HepG2 (cell line): Measurements from ENCODE around the gene CDH13. TPM values are rescaled to one million over a fixed set of nuclear protein-coding genes. Genes with fewer than 3 reads are reported as not detected.

Source experiments
- ATAC-seq: fragments of 200-7000 bp; cut with Tn5 transposase; 3 replicates; pipeline ENCODE4 v1.9.1; 2020; ENCODE audit warnings: mild to moderate bottlenecking, moderate library complexity
- BruUV-seq: library from RNA; stranded (reverse); fragments of 400-500 nt; replicated peaks from 2 replicates; lab custom pipeline; 2021; lab: Mats Ljungman, UMichigan
- CTCF ChIA-PET: fragments of 300-600 bp; formaldehyde crosslinking; extraction: SDS; loops from one replicate; lab custom pipeline; 2021; ENCODE audit warnings: low total read pairs, inconsistent platforms, low intra/inter-chr PET ratio; lab: Yijun Ruan, JAX
- POLR2A ChIA-PET: fragments of 350-600 bp; sonication (Branson Sonifier 250); formaldehyde crosslinking; loops from one replicate; lab custom pipeline; 2020; ENCODE audit warnings: antibody characterized with exemption, inconsistent platforms; lab: Yijun Ruan, JAX
- DNase-seq: peaks from one replicate; pipeline ENCODE4 v3.0.0-alpha.2; 2015; ENCODE audit warnings: low spot score
- FAIRE-seq: peaks from 3 replicates; lab custom pipeline; 2011; peaks lifted over from hg19 to GRCh38; lab: Jason Lieb, UNC
- H2AFZ ChIP-seq: one replicate; pipeline ENCODE4 v1.6.1; 2011; ENCODE audit warnings: low read length, inconsistent platforms
- H3K27ac ChIP-seq: fragments of 300-600 bp; 3 replicates; pipeline ENCODE4 v1.8.0; 2011; ENCODE audit warnings: mixed run types, mild to moderate bottlenecking, mixed read lengths, low read length, inconsistent platforms; ENCODE audit not compliant: insufficient read depth; ENCODE audit errors: extremely low read length
- H3K27me3 ChIP-seq, 2 experiments: fragments of 200-600 bp in 1 of 2; 2 replicates in 1 of 2; 3 replicates in 1 of 2; pipeline versions ENCODE4 v1.6.0 to v1.8.0; 2011; ENCODE audit warnings: low read length in 2 of 2, mild to moderate bottlenecking in 2 of 2, moderate library complexity in 2 of 2, inconsistent platforms in 1 of 2; ENCODE audit not compliant: insufficient read depth in 2 of 2, control insufficient read depth in 1 of 2
- H3K36me3 ChIP-seq, 2 experiments: fragments of 200-600 bp in 1 of 2; replicated peaks in 1 of 2; 2 replicates in 1 of 2; 3 replicates in 1 of 2; pipeline versions ENCODE4 v1.5.1 to v1.8.0; 2011; ENCODE audit warnings: low read length in 2 of 2, inconsistent platforms in 1 of 2; ENCODE audit not compliant: insufficient read depth in 2 of 2, control insufficient read depth in 1 of 2
- H3K4me1 ChIP-seq: 2 replicates; pipeline ENCODE4 v1.5.1; 2012; ENCODE audit warnings: low read length, inconsistent platforms; ENCODE audit not compliant: insufficient read depth
- H3K4me2 ChIP-seq: 2 replicates; pipeline ENCODE4 v1.6.0; 2011; ENCODE audit warnings: low read depth, low read length, inconsistent platforms
- H3K4me3 ChIP-seq, 3 experiments: fragments of 200-600 bp in 1 of 3; sonication (generic), shearing (Covaris generic) in 1 of 3; replicated peaks in 1 of 3; 2 replicates each; pipeline ENCODE4 v1.5.1; 2011 to 2016; ENCODE audit warnings: low read length in 3 of 3, inconsistent platforms in 2 of 3, low read depth in 2 of 3, mild to moderate bottlenecking in 2 of 3, control low read depth in 1 of 3, mixed read lengths in 1 of 3; ENCODE audit not compliant: insufficient read depth in 1 of 3
- H3K79me2 ChIP-seq: one replicate; pipeline ENCODE4 v1.6.1; 2011; ENCODE audit warnings: low read length, inconsistent platforms; ENCODE audit not compliant: insufficient read depth
- H3K9ac ChIP-seq: 2 replicates; pipeline ENCODE4 v1.6.0; 2011; ENCODE audit warnings: mild to moderate bottlenecking, low read depth, low read length, inconsistent platforms; ENCODE audit not compliant: insufficient read depth
- H3K9me3 ChIP-seq: 2 replicates; pipeline ENCODE4 v1.5.1; 2012; ENCODE audit warnings: mild to moderate bottlenecking, low read length
- H4K20me1 ChIP-seq: 2 replicates; pipeline ENCODE4 v1.6.0; 2011; ENCODE audit warnings: inconsistent platforms, mild to moderate bottlenecking, low read length, moderate library complexity; ENCODE audit not compliant: insufficient read depth
- IRF1 ChIP-seq: sonication (generic); formaldehyde crosslinking; IDR thresholded peaks from 2 replicates; pipeline ENCODE4 v1.4.0; 2020; ENCODE audit warnings: low read depth, mild to moderate bottlenecking, missing genetic modification reagents
- KMT2B ChIP-seq: IDR thresholded peaks from 2 replicates; pipeline ENCODE4 v1.6.1; 2016; ENCODE audit warnings: missing genetic modification reagents, missing compliant biosample characterization
- NCOA5 ChIP-seq: sonication (generic); formaldehyde crosslinking; IDR thresholded peaks from 2 replicates; pipeline ENCODE4 v1.4.0; 2020; ENCODE audit warnings: missing genetic modification reagents
- SOX5 ChIP-seq: IDR thresholded peaks from 2 replicates; pipeline ENCODE4 v1.6.1; 2016; ENCODE audit warnings: borderline replicate concordance
- TRIM24 ChIP-seq: sonication (generic); formaldehyde crosslinking; IDR thresholded peaks from 2 replicates; pipeline ENCODE4 v1.8.0; 2022; ENCODE audit warnings: mild to moderate bottlenecking, missing genetic modification reagents
- ZNF737 ChIP-seq: sonication (generic); formaldehyde crosslinking; IDR thresholded peaks from 2 replicates; pipeline ENCODE4 v1.5.0; 2020; ENCODE audit warnings: missing genetic modification reagents, mild to moderate bottlenecking, borderline replicate concordance
- ZNF782 ChIP-seq: sonication (generic); formaldehyde crosslinking; IDR thresholded peaks from 2 replicates; pipeline ENCODE4 v1.4.0; 2020; ENCODE audit warnings: missing genetic modification reagents, mild to moderate bottlenecking, borderline replicate concordance
- WGBS: methylation state at CpG from one replicate; pipeline ENCODE4 v1.1.6; 2017; ENCODE audit warnings: low lambda C conversion rate; 5-methylcytosine and 5-hydroxymethylcytosine counted together
- in situ Hi-C: cut with HindIII; loops from 2 replicates; pipeline ENCODE4 v1.10.0; 2017; ENCODE audit warnings: low pct_unique_long_range_greater_than_20kb; ENCODE audit not compliant: extremely low pct_ligation_motif_present
- intact Hi-C: fragments of 100-400 bp; cut with micrococcal nuclease; formaldehyde crosslinking; loops from one replicate; pipeline ENCODE4 v1.10.0; 2022; ENCODE audit not compliant: unreplicated experiment
- polyA plus RNA-seq, 8 experiments: library from polyadenylated mRNA; depleted of rRNA in 3 of 8; stranded (reverse) in 7 of 8; unstranded in 1 of 8; fragments of >200 nt; fragmentation: Illumina TruSeq in 4 of 8; extraction: Trizol in 4 of 8; gene quantifications; 2 replicates each; pipeline versions ENCODE4 v1.2.1 to v1.2.3, GENCODE V29; 2011 to 2016; ENCODE audit warnings: low read depth in 4 of 8, missing spikeins in 1 of 8, mixed read lengths in 1 of 8; ENCODE audit not compliant: insufficient read depth in 1 of 8
- total RNA-seq, 5 experiments: library from RNA; depleted of rRNA; stranded (reverse); fragments of >200 nt; fragmentation: Illumina TruSeq; extraction: Trizol; gene quantifications; 2 replicates each; pipeline ENCODE4 v1.2.3, GENCODE V29; 2016; ENCODE audit warnings: low read depth in 1 of 5
- TF ChIP-seq, protein P1 (sequence below): sonication (generic); formaldehyde crosslinking; IDR thresholded peaks from 2 replicates; pipeline ENCODE4 v1.8.1; 2023; ENCODE audit warnings: missing genetic modification reagents, inconsistent platforms, borderline replicate concordance
- TF ChIP-seq, protein P2 (sequence below): sonication (generic); formaldehyde crosslinking; IDR thresholded peaks from 2 replicates; pipeline ENCODE4 v1.4.0; 2020; ENCODE audit warnings: mild to moderate bottlenecking, missing genetic modification reagents

Gene CDH13
- total and polyA plus RNA-seq, 2 of the 13 experiments (the other 11 are each of a cell fraction or from before 2014, with no cell fraction given), result not detected

- in situ Hi-C loops (no loop called here), intact Hi-C loops (no loop called here)
- Histone ChIP-seq H3K27me3 (no peaks in the 10 kb centered on the region), H3K4me2 (no peak overlapping the region), H3K4me3 (no peak overlapping the region), H3K27ac (no peak overlapping the region), H4K20me1 (no peaks in the 10 kb centered on the region), H3K36me3 (no peaks in the 10 kb centered on the region), H3K79me2 (no peaks in the 10 kb centered on the region), H3K4me1 (no peaks in the 10 kb centered on the region), H3K9ac (no peak overlapping the region), H3K9me3 (peaks cover 22% of the 10 kb centered on the region; the same call in 1 of the 2 replicates), H2AFZ (no peak overlapping the region)
- FAIRE-seq, result no peak
- TF ChIP-seq TRIM24 (no peak), ZNF782 (CRISPR knock-in tag) (no peak), NCOA5 (CRISPR knock-in tag) (no peak), IRF1 (CRISPR knock-in tag) (no peak), ZNF737 (no peak), KMT2B (CRISPR knock-in tag) (no peak), SOX5 (CRISPR knock-in tag) (no peak)
- TF ChIP-seq, protein P1, sequence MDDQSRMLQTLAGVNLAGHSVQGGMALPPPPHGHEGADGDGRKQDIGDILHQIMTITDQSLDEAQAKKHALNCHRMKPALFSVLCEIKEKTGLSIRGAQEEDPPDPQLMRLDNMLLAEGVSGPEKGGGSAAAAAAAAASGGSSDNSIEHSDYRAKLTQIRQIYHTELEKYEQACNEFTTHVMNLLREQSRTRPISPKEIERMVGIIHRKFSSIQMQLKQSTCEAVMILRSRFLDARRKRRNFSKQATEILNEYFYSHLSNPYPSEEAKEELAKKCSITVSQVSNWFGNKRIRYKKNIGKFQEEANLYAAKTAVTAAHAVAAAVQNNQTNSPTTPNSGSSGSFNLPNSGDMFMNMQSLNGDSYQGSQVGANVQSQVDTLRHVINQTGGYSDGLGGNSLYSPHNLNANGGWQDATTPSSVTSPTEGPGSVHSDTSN (CRISPR knock-in tag), result no peak
- TF ChIP-seq, protein P2, sequence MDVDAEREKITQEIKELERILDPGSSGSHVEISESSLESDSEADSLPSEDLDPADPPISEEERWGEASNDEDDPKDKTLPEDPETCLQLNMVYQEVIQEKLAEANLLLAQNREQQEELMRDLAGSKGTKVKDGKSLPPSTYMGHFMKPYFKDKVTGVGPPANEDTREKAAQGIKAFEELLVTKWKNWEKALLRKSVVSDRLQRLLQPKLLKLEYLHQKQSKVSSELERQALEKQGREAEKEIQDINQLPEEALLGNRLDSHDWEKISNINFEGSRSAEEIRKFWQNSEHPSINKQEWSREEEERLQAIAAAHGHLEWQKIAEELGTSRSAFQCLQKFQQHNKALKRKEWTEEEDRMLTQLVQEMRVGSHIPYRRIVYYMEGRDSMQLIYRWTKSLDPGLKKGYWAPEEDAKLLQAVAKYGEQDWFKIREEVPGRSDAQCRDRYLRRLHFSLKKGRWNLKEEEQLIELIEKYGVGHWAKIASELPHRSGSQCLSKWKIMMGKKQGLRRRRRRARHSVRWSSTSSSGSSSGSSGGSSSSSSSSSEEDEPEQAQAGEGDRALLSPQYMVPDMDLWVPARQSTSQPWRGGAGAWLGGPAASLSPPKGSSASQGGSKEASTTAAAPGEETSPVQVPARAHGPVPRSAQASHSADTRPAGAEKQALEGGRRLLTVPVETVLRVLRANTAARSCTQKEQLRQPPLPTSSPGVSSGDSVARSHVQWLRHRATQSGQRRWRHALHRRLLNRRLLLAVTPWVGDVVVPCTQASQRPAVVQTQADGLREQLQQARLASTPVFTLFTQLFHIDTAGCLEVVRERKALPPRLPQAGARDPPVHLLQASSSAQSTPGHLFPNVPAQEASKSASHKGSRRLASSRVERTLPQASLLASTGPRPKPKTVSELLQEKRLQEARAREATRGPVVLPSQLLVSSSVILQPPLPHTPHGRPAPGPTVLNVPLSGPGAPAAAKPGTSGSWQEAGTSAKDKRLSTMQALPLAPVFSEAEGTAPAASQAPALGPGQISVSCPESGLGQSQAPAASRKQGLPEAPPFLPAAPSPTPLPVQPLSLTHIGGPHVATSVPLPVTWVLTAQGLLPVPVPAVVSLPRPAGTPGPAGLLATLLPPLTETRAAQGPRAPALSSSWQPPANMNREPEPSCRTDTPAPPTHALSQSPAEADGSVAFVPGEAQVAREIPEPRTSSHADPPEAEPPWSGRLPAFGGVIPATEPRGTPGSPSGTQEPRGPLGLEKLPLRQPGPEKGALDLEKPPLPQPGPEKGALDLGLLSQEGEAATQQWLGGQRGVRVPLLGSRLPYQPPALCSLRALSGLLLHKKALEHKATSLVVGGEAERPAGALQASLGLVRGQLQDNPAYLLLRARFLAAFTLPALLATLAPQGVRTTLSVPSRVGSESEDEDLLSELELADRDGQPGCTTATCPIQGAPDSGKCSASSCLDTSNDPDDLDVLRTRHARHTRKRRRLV (CRISPR knock-in tag), result no peak
- no peak for DNase-seq
- 5% methylated on average over 4 of the region's 4 CpGs for WGBS
- ATAC-seq, result no peak
- CTCF ChIA-PET, result no interaction called here
- BruUV-seq, result no TSS peak
- POLR2A ChIA-PET, result no interaction called here
These were observed 273.1 kb downstream of the CDH13 start for GRCh38 chr16:82899731-82900450.
